ENCODE data around the gene ATG2A. TPM values are rescaled to one million over a fixed set of nuclear protein-coding genes. Genes with fewer than 3 reads are reported as not detected.
A peak's percentile ranks its signal among the peaks of the same experiment; 100 is the strongest.

Gene ATG2A
- total and polyA plus RNA-seq, 2 of the 8 experiments (the other 6 are each of a cell fraction or from before 2014, with no cell fraction given), result 12.1 to 22.1 TPM

- H4K5ac ChIP-seq (ENCODE audit: insufficient read length, low read depth, low read length), result peak within 1 kb of the TSS; percentile 40
- H2BK15ac ChIP-seq (ENCODE audit: low read length), result peak within 1 kb of the TSS; percentile 61; the same call in 1 of the 2 replicates
- peak within 1 kb of the TSS; percentile 77 for H4K91ac ChIP-seq (replicated peaks; ENCODE audit: insufficient read length, low read length)
- peak within 1 kb of the TSS; percentile 73 for H3K56ac ChIP-seq (replicated peaks; ENCODE audit: insufficient read length, low read depth, low read length)
- DNase-seq (ENCODE audit: low read depth in 1 of 2, low spot score in 2 of 2) (peak; percentile 94 to 99), FAIRE-seq (no peak)
- H3K27ac ChIP-seq (ENCODE audit: low read depth, low read length), result peak within 1 kb of the TSS; percentile 71
- H4K20me1 ChIP-seq (replicated peaks in 1 of 2; ENCODE audit: control insufficient read depth in 1 of 2, insufficient read depth in 2 of 2, low read length in 2 of 2), result no peaks in the 10 kb centered on the region
- peak within 1 kb of the TSS; percentile 73 for H3K4ac ChIP-seq (replicated peaks; ENCODE audit: insufficient read length, low read depth, low read length)
- H2AFZ ChIP-seq (ENCODE audit: low read length), result peak within 1 kb of the TSS; percentile 91; the same call in 1 of the 2 replicates
- peak within 1 kb of the TSS; percentile 60 for H2BK12ac ChIP-seq (ENCODE audit: low read depth, low read length)
- peak within 1 kb of the TSS; percentile 79 to 99 for H3K4me2 ChIP-seq (ENCODE audit: insufficient read depth in 1 of 2, low read depth in 2 of 2, low read length in 2 of 2)
- peak within 1 kb of the TSS; percentile 60 to 97 (median 94) for H3K4me3 ChIP-seq (ENCODE audit: extremely low read depth in 1 of 4, insufficient read depth in 2 of 4, low read depth in 3 of 4, low read length in 4 of 4)
- peak within 1 kb of the TSS; percentile 84 to 86 (median 86) for H3K9ac ChIP-seq (replicated peaks in 1 of 4; ENCODE audit: extremely low read depth in 1 of 4, low read depth in 3 of 4, low read length in 3 of 4)
- ChIA-PET CTCF (ENCODE audit: partially characterized antibody) (interaction anchor here (0.7 to 32.2 kb wide), 10 partner anchors 13 to 190 kb away, joined by 3 to 1058 read pairs (median 4); partner anchors contain the start of genes ARL2, BATF2 and CDC42BPG), POLR2A (ENCODE audit: partially characterized antibody) (interaction anchor here (0.6 to 24.6 kb wide), 19 partner anchors 9 to 661 kb away, joined by 3 to 408 read pairs (median 4); partner anchors contain the start of genes MEN1 and PPP2R5B)
- no peaks in the 10 kb centered on the region for H3K79me2 ChIP-seq (ENCODE audit: control insufficient read depth in 1 of 2, insufficient read depth in 2 of 2, low read length in 2 of 2)
- H3K27me3 ChIP-seq (replicated peaks in 1 of 4; ENCODE audit: control insufficient read depth in 3 of 4, extremely low read depth in 1 of 4, insufficient read depth in 3 of 4, low read length in 3 of 4), result peaks cover 0 to 6% (median 2%) of the 10 kb centered on the region in 4 experiments; a peak in 3 of 7 replicates
- H2AK5ac ChIP-seq (ENCODE audit: low read depth, low read length), result no peak within 1 kb of the TSS
- peak within 1 kb of the TSS; percentile 55 for H3K14ac ChIP-seq (ENCODE audit: insufficient read length)
- peak within 1 kb of the TSS; percentile 90 for H4K8ac ChIP-seq (ENCODE audit: extremely low read depth, insufficient read depth, low read length)
- peaks cover 16% of the 10 kb centered on the region for H3K23me2 ChIP-seq (ENCODE audit: low read depth, low read length)
- no peaks in the 10 kb centered on the region for H3K36me3 ChIP-seq (ENCODE audit: control insufficient read depth in 2 of 4, insufficient read depth in 4 of 4, low read length in 3 of 4)
- peaks cover 0 to 22% (median 11%) of the 10 kb centered on the region in 4 experiments; a peak in 6 of 7 replicates for H3K4me1 ChIP-seq (replicated peaks in 1 of 4; ENCODE audit: control insufficient read depth in 3 of 4, insufficient read depth in 4 of 4, low read length in 3 of 4)
- WGBS, 2 experiments (ENCODE audit: extremely low coverage in 1 of 2, insufficient coverage in 1 of 2, insufficient read length in 1 of 2, insufficient replicate concordance in 2 of 2, low coverage in 1 of 2, low lambda C conversion rate in 2 of 2, missing lambda C conversion rate in 1 of 2), result 3% methylated on average over 39 of the region's 75 CpGs; no CpG with 5 or more reads in 1 of the 2 experiments
- no peaks in the 10 kb centered on the region for H3K79me1 ChIP-seq (ENCODE audit: low read depth, low read length)
- no peaks in the 10 kb centered on the region for H3K9me3 ChIP-seq (ENCODE audit: insufficient read depth in 2 of 2, low read depth in 1 of 2, low read length in 1 of 2)
- H2BK20ac ChIP-seq (ENCODE audit: low read length), result no peak within 1 kb of the TSS
- peak within 1 kb of the TSS; percentile 42 for H3K18ac ChIP-seq (ENCODE audit: extremely low read depth, low read length)
- no peak within 1 kb of the TSS for H2BK120ac ChIP-seq (replicated peaks; ENCODE audit: low read depth, low read length)
- peak within 1 kb of the TSS; percentile 83 for H2BK5ac ChIP-seq (ENCODE audit: low read depth, low read length)
- no peak within 1 kb of the TSS for H3K23ac ChIP-seq (ENCODE audit: insufficient read length)
- TF ChIP-seq BRCA1 (IDR thresholded peaks at IDR 0.05; ENCODE audit: low read depth, low read length) (peak; percentile 87), TAF7 (optimal IDR thresholded peaks at IDR 0.05; ENCODE audit: borderline replicate concordance, low read depth, low read length) (peak; percentile 58), ASH2L (IDR thresholded peaks at IDR 0.05; ENCODE audit: low read length) (no peak), MAX (IDR thresholded peaks at IDR 0.05) (peak; percentile 77), SIX5 (IDR thresholded peaks at IDR 0.05; ENCODE audit: low read depth, low read length) (no peak), KDM1A (IDR thresholded peaks at IDR 0.05; ENCODE audit: borderline replicate concordance, low read length) (no peak), BCL11A (IDR thresholded peaks at IDR 0.05; ENCODE audit: low read depth in 2 of 2, low read length in 2 of 2) (no peak), ATF2 (IDR thresholded peaks at IDR 0.05; ENCODE audit: low read length) (no peak), POLR2AphosphoS5 (IDR thresholded peaks at IDR 0.05; ENCODE audit: low read depth, low read length) (peak; percentile 96), CHD2 (IDR thresholded peaks at IDR 0.05; ENCODE audit: low read length) (peak; percentile 97)
These were observed 38.3 kb downstream of the ATG2A start, which contains the start of gene EHD1 for GRCh38 chr11:64878494-64879243. Gene EHD1 (minus strand): TSS chr11:64878621. CDS start chr11:64878464, 157 bp downstream.
